ENCODE measurements around the gene TCERG1.

The TCERG1 gene

GRCh38 chr5:146521403-146522106 lies 74.4 kb downstream of the TCERG1 start:
- Mint-ChIP-seq H3K4me1 (ENCODE audit: low read depth) (no peaks in the 10 kb centered on the region), H3K9me3 (ENCODE audit: low read depth) (no peaks in the 10 kb centered on the region), H3K27me3 (peaks cover 8% of the 10 kb centered on the region), H3K36me3 (no peaks in the 10 kb centered on the region), H3K4me3 (no peak overlapping the region), H3K27ac (no peak overlapping the region)

DNA sequence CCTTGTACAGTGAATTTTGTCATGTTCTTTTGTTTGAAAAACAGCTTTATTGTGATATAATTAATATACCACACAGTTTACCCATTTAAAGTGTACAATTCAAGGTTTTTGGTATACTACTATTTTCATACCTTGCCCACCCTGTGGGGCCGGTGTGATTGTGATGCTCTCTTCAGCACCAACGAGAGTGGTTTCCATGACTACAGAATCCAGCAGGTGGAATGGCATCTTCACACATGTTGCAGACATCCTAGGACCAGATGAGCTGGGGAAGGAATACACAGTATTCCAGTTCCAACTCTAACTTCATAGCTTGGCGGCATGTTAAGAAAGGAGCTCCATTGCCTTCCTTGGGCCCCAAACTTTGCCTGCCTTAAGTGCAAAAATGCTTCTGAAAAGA lies 76.6 kb downstream of the TCERG1 start:
- Mint-ChIP-seq H3K4me3 (no peak overlapping the region), H3K36me3 (no peaks in the 10 kb centered on the region), H3K27me3 (peaks cover 11% of the 10 kb centered on the region), H3K27ac (no peak overlapping the region), H3K9me3 (ENCODE audit: low read depth) (no peaks in the 10 kb centered on the region), H3K4me1 (ENCODE audit: low read depth) (no peaks in the 10 kb centered on the region)

GRCh38 chr5:146527785-146528184 lies 80.7 kb downstream of the TCERG1 start:
- no peaks in the 10 kb centered on the region for H3K9me3 Mint-ChIP-seq (ENCODE audit: low read depth)
- peaks cover 3% of the 10 kb centered on the region for H3K27me3 Mint-ChIP-seq
- H3K4me3 Mint-ChIP-seq: no peak overlapping the region
- no peaks in the 10 kb centered on the region for H3K36me3 Mint-ChIP-seq
- H3K27ac Mint-ChIP-seq: no peak overlapping the region
- no peaks in the 10 kb centered on the region for H3K4me1 Mint-ChIP-seq (ENCODE audit: low read depth)

DNA sequence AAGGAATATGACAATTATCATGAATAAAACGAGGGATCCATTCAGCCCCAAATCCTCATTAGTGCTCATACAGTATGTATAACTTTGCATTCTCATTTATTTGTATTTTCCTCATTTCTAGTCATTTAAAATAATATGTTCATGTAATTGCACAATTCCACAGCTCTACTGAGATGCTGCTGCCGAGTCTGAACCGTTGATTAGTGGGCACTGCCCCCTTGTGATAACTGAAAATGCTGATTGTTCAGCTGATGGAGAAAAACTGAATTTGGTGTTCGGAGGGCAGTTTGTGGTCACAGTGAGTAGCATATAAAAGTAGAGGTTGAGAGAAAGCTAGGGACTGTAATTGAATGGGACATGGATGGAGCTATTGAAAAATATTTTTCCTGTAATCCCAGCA lies 81.1 kb downstream of the TCERG1 start:
- Mint-ChIP-seq H3K4me3 (no peak overlapping the region), H3K36me3 (no peaks in the 10 kb centered on the region), H3K27me3 (peaks cover 3% of the 10 kb centered on the region), H3K9me3 (ENCODE audit: low read depth) (no peaks in the 10 kb centered on the region), H3K27ac (no peak overlapping the region), H3K4me1 (ENCODE audit: low read depth) (peaks cover under 1% of the 10 kb centered on the region)

GRCh38 chr5:146529984-146530383 lies 82.9 kb downstream of the TCERG1 start:
- Mint-ChIP-seq H3K4me1 (ENCODE audit: low read depth) (peaks cover 3% of the 10 kb centered on the region), H3K27ac (no peak overlapping the region), H3K9me3 (ENCODE audit: low read depth) (no peaks in the 10 kb centered on the region), H3K27me3 (peaks cover 3% of the 10 kb centered on the region), H3K36me3 (no peaks in the 10 kb centered on the region), H3K4me3 (no peak overlapping the region)

- no peak overlapping the region for H3K27ac Mint-ChIP-seq
- peaks cover under 1% of the 10 kb centered on the region for H3K27me3 Mint-ChIP-seq
- no peaks in the 10 kb centered on the region for H3K9me3 Mint-ChIP-seq (ENCODE audit: low read depth)
- no peaks in the 10 kb centered on the region for H3K36me3 Mint-ChIP-seq
- H3K4me3 Mint-ChIP-seq: no peak overlapping the region
- H3K4me1 Mint-ChIP-seq (ENCODE audit: low read depth): peaks cover 3% of the 10 kb centered on the region
Measured at GRCh38 chr5:146533260-146533857, 86.2 kb downstream of the TCERG1 start.

DNA sequence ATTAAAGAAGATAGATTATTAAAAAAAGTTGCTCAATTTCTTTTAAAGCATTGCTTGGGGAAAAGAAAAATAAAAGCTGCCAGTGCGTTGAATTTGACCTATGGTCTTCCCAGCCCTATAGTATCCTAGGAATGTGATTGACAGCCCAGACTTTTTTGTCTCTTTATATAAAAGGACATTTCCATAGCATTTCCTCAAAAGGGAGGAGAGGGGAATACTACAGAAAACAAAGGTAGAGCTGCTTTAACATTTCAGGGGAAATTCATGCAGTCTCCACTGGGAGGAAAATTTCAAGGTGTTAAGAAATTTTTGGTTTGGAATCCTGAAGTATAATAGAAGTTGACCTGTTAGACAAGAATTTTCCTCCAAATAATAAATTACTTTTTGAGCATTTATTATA lies 86.7 kb downstream of the TCERG1 start:
- peaks cover 3% of the 10 kb centered on the region for H3K4me1 Mint-ChIP-seq (ENCODE audit: low read depth)
- H3K36me3 Mint-ChIP-seq: no peaks in the 10 kb centered on the region
- H3K9me3 Mint-ChIP-seq (ENCODE audit: low read depth): no peaks in the 10 kb centered on the region
- H3K27ac Mint-ChIP-seq: no peak overlapping the region
- no peaks in the 10 kb centered on the region for H3K27me3 Mint-ChIP-seq
- H3K4me3 Mint-ChIP-seq: no peak overlapping the region

DNA sequence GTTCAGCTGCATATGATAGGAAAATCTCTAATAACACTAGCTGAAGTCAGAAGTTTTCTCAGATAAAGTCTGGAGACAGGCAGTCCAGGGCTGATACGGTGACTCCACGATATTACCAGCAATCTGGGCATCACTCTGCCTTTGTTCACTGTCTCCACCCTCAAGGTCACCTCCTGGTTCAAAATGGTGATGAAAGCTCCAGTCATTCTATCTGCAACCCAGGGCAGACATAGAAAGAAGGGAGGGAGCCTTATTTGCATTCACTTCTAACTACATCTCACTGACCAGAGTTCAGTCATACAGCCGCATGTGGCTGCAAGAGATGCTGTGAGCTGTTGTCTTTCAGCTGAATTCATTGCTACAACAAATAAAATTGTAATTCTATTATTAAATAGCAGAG lies 91.3 kb downstream of the TCERG1 start:
- no peak overlapping the region for H3K27ac Mint-ChIP-seq
- H3K4me3 Mint-ChIP-seq: no peak overlapping the region
- H3K9me3 Mint-ChIP-seq (ENCODE audit: low read depth): no peaks in the 10 kb centered on the region
- H3K4me1 Mint-ChIP-seq (ENCODE audit: low read depth): peaks cover under 1% of the 10 kb centered on the region
- no peaks in the 10 kb centered on the region for H3K36me3 Mint-ChIP-seq
- peaks cover 2% of the 10 kb centered on the region for H3K27me3 Mint-ChIP-seq

- Mint-ChIP-seq H3K27me3 (peaks cover 2% of the 10 kb centered on the region), H3K4me1 (ENCODE audit: low read depth) (no peaks in the 10 kb centered on the region), H3K9me3 (ENCODE audit: low read depth) (no peaks in the 10 kb centered on the region), H3K4me3 (no peak overlapping the region), H3K27ac (no peak overlapping the region), H3K36me3 (no peaks in the 10 kb centered on the region)
Measured at GRCh38 chr5:146539973-146540372, 92.8 kb downstream of the TCERG1 start.

- H3K27ac Mint-ChIP-seq: no peak overlapping the region
- H3K4me1 Mint-ChIP-seq (ENCODE audit: low read depth): no peaks in the 10 kb centered on the region
- no peaks in the 10 kb centered on the region for H3K9me3 Mint-ChIP-seq (ENCODE audit: low read depth)
- peaks cover 2% of the 10 kb centered on the region for H3K27me3 Mint-ChIP-seq
- no peak overlapping the region for H3K4me3 Mint-ChIP-seq
- H3K36me3 Mint-ChIP-seq: no peaks in the 10 kb centered on the region
Measured at GRCh38 chr5:146540414-146540813, 93.3 kb downstream of the TCERG1 start.

DNA sequence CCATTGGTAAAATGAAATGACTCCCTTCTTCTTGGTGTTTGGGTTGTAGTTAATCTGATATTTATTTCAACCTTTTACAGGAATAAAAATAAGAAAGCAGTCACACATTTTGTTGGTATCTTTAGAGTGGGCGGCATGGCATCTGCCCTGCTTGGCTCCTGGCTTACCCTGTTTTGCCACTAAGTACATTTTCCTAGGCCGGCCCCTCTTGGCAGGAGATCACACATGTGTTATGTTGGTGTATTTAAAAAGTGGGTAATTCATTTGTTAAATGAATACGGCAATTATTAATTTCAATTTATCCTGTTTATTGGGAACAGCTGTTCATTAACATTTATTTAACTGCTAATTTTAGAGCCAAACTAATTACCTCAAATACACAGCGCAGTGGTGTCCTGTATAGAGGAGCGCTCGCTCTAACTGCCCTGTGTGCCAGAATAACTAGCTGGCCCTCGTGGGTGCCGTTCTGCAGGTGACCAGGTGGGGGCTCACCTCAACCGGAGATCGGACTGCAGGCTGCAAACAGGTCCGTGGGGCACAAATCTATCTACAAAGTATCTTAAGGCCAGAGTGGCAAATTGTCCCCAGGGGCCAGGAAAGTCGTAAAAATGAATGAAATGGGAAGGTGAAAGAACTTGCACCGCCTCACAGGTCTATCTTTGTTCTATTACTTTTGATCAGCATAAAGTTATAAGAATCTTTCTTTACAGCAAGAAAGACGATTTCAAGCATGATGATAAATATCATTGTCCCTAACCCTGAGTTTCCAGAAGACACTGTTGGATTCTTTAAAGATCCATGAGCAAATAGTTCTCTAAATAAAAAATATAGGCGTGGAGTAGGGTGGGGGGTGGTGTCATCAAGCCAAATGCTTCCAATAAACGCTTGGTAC lies 95.1 kb downstream of the TCERG1 start:
- Mint-ChIP-seq H3K27me3 (peaks cover 2% of the 10 kb centered on the region), H3K27ac (no peak overlapping the region), H3K4me3 (no peak overlapping the region), H3K9me3 (ENCODE audit: low read depth) (no peaks in the 10 kb centered on the region), H3K36me3 (no peaks in the 10 kb centered on the region), H3K4me1 (ENCODE audit: low read depth) (no peaks in the 10 kb centered on the region)

DNA sequence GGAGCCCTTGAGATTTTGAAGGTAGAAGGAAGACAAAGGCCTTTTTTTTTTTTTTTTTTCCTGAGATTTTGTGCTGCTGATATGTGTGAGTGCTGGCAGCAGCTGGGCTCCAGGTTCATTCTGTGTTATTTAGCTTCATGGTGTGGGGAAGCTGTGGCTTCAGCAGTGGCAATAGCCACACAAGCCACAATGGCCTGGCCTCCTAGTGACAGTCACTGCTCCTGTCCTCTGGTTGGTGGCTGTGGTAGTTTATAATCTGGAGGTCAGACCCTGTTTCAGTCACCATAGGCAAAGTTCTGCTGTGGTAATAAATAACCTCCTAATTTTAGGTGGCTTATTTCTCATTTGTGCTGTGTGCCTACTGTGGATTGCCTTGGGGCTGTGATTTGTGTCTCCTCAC lies 97.1 kb downstream of the TCERG1 start:
- no peak overlapping the region for H3K27ac Mint-ChIP-seq
- no peaks in the 10 kb centered on the region for H3K36me3 Mint-ChIP-seq
- no peak overlapping the region for H3K4me3 Mint-ChIP-seq
- no peaks in the 10 kb centered on the region for H3K9me3 Mint-ChIP-seq (ENCODE audit: low read depth)
- peaks cover 2% of the 10 kb centered on the region for H3K27me3 Mint-ChIP-seq
- H3K4me1 Mint-ChIP-seq (ENCODE audit: low read depth): no peaks in the 10 kb centered on the region

GRCh38 chr5:146548781-146549449 lies 101.8 kb downstream of the TCERG1 start:
- Mint-ChIP-seq H3K9me3 (ENCODE audit: low read depth) (no peaks in the 10 kb centered on the region), H3K27me3 (no peaks in the 10 kb centered on the region), H3K36me3 (no peaks in the 10 kb centered on the region), H3K4me3 (no peak overlapping the region), H3K4me1 (ENCODE audit: low read depth) (no peaks in the 10 kb centered on the region), H3K27ac (no peak overlapping the region)

GRCh38 chr5:146549615-146550014 lies 102.5 kb downstream of the TCERG1 start:
- no peaks in the 10 kb centered on the region for H3K36me3 Mint-ChIP-seq
- no peaks in the 10 kb centered on the region for H3K9me3 Mint-ChIP-seq (ENCODE audit: low read depth)
- no peaks in the 10 kb centered on the region for H3K27me3 Mint-ChIP-seq
- H3K27ac Mint-ChIP-seq: no peak overlapping the region
- H3K4me3 Mint-ChIP-seq: no peak overlapping the region
- no peaks in the 10 kb centered on the region for H3K4me1 Mint-ChIP-seq (ENCODE audit: low read depth)

DNA sequence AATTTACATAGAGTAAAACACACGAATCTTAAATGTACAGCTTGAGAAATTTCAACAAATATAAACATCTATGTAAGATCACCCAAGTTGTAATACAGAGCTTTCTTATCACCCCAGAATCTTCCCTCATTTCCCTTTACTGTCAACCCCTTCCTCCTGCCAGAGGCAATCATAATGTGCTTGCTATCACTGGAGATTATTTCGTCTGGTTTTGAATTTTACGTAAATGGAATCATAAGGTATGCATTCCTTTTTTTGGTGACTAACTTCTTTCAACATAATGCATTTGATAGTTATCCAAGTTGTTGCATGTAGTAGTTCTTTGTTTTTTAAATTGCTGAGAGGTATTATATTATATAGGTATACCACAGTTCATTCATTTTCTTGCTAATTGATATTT lies 106.3 kb downstream of the TCERG1 start:
- no peak overlapping the region for H3K4me3 Mint-ChIP-seq
- no peaks in the 10 kb centered on the region for H3K4me1 Mint-ChIP-seq (ENCODE audit: low read depth)
- no peaks in the 10 kb centered on the region for H3K9me3 Mint-ChIP-seq (ENCODE audit: low read depth)
- H3K27ac Mint-ChIP-seq: no peak overlapping the region
- peaks cover 5% of the 10 kb centered on the region for H3K27me3 Mint-ChIP-seq
- H3K36me3 Mint-ChIP-seq: no peaks in the 10 kb centered on the region

Measured in activated naive CD8-positive, alpha-beta T cell (primary cell).